OCI-LY1 (cell line): ENCODE data around the gene TUSC1.

Experiments
- EZH2 ChIP-seq: fragments of 200-600 bp; sonication (generic), shearing (Covaris generic); IDR thresholded peaks from 2 replicates; pipeline ENCODE4 v1.8.0; 2017; ENCODE audit warnings: borderline replicate concordance, mixed run types, mild to moderate bottlenecking, antibody characterized with exemption, low read length, moderate library complexity, mixed read lengths
- TF ChIP-seq, protein P1 (sequence below): fragments of 200-600 bp; sonication (generic), shearing (Covaris generic); IDR thresholded peaks from 2 replicates; pipeline ENCODE4 v1.5.1; 2017; ENCODE audit warnings: mild to moderate bottlenecking, antibody characterized with exemption, low read length, moderate library complexity, mixed read lengths

DNA sequence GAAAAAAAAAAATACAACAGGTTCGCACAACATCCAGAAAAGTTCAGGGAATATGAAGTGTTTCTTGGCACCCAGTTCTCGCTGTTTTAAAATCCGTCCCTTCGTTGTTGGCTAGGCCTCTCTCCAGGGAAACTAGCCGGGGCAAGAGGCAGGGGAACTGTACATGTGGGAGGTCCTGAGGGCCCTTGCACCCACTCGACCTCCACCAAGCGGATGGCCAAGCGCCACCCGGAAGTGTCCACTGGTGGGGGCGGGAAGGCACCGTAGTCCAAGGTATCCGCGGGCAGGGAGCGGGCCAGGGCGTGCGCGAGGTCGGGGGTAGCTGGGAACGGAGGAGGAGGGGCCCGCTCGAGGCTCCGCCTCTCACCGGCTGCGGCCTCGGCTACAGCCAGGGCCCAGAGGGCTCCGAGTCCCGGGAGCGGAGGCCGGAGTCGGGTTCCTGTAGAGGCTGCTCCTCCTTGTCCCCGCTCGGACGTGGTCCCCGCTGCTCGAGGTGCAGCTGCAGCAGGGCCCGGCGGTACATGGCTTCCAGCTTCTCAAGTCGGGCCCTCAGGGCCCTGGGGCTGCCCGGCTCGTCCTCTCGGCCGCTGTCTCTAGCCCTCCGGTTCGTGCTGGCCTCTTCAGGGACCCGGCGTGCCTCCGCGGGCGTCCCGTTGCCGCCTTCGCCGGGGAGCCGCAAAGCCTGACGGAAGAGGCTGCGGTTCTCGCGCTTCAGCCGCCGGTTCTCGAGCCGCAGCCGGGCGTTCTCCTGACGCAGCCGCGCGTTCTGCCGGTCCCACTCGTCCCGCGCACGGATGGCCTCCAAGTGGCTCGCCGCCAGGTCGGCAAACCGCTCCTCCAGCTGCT is 720 bp downstream of the TUSC1 start:
- TF ChIP-seq, protein P1, sequence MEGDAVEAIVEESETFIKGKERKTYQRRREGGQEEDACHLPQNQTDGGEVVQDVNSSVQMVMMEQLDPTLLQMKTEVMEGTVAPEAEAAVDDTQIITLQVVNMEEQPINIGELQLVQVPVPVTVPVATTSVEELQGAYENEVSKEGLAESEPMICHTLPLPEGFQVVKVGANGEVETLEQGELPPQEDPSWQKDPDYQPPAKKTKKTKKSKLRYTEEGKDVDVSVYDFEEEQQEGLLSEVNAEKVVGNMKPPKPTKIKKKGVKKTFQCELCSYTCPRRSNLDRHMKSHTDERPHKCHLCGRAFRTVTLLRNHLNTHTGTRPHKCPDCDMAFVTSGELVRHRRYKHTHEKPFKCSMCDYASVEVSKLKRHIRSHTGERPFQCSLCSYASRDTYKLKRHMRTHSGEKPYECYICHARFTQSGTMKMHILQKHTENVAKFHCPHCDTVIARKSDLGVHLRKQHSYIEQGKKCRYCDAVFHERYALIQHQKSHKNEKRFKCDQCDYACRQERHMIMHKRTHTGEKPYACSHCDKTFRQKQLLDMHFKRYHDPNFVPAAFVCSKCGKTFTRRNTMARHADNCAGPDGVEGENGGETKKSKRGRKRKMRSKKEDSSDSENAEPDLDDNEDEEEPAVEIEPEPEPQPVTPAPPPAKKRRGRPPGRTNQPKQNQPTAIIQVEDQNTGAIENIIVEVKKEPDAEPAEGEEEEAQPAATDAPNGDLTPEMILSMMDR: no peak
- no peak for TF ChIP-seq EZH2
